ENCODE measurements around the gene SLCO2A1. TPM values are rescaled to one million over a fixed set of nuclear protein-coding genes. Genes with fewer than 3 reads are reported as not detected.

SLCO2A1 gene
- total RNA-seq, 4 donors from 2014 or later, result 3.3 to 18.9 (median 6.0) TPM

- no peak for DNase-seq
- H3K36me3 ChIP-seq, result no peaks in the 10 kb centered on the region
- intact Hi-C loops (cut with DNase I), result no loop called here
- no peaks in the 10 kb centered on the region for H3K27me3 ChIP-seq
- TF ChIP-seq, protein P1, sequence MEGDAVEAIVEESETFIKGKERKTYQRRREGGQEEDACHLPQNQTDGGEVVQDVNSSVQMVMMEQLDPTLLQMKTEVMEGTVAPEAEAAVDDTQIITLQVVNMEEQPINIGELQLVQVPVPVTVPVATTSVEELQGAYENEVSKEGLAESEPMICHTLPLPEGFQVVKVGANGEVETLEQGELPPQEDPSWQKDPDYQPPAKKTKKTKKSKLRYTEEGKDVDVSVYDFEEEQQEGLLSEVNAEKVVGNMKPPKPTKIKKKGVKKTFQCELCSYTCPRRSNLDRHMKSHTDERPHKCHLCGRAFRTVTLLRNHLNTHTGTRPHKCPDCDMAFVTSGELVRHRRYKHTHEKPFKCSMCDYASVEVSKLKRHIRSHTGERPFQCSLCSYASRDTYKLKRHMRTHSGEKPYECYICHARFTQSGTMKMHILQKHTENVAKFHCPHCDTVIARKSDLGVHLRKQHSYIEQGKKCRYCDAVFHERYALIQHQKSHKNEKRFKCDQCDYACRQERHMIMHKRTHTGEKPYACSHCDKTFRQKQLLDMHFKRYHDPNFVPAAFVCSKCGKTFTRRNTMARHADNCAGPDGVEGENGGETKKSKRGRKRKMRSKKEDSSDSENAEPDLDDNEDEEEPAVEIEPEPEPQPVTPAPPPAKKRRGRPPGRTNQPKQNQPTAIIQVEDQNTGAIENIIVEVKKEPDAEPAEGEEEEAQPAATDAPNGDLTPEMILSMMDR (IDR thresholded peaks at IDR 0.05), result no peak
- no peak for TF ChIP-seq POLR2A (IDR thresholded peaks at IDR 0.05)
- peaks cover 0 to 2% (median 0%) of the 10 kb centered on the region in 3 donors for H3K9me3 ChIP-seq
- 66 to 85% methylated on average over 6 of the region's 6 CpGs for WGBS, 2 donors
- no peak overlapping the region for H3K27ac ChIP-seq
- H3K4me1 ChIP-seq, result peaks cover 0 to 7% (median 0%) of the 10 kb centered on the region in 3 donors
- H3K4me3 ChIP-seq, result no peak overlapping the region
These were observed 46.1 kb upstream of the SLCO2A1 start for GRCh38 chr3:134075846-134076245.

DNA sequence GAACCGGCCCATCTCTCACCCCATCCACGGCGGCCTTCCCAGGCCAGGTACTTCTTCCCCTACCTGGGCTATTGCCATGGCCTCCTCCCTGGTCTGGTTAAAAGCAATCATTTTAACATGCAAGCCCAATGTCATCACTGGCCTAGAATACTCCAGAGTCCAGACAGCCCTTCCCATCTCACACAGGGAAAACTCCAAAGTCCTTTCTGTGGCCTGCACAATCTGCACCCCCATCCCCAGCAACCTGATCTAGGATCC is 45.8 kb upstream of the SLCO2A1 start:
- H3K9me3 ChIP-seq, result no peaks in the 10 kb centered on the region
- peaks cover 0 to 9% (median 0%) of the 10 kb centered on the region in 3 donors for H3K4me1 ChIP-seq
- H3K4me3 ChIP-seq, result no peak overlapping the region
- 90 to 93% methylated on average over 3 of the region's 3 CpGs for WGBS, 2 donors
- H3K36me3 ChIP-seq, result no peaks in the 10 kb centered on the region
- H3K27ac ChIP-seq, result no peak overlapping the region
- H3K27me3 ChIP-seq, result no peaks in the 10 kb centered on the region
- TF ChIP-seq, protein P1 (IDR thresholded peaks at IDR 0.05), result no peak
- no peak for TF ChIP-seq POLR2A (IDR thresholded peaks at IDR 0.05)
- DNase-seq, result no peak
- intact Hi-C loops (cut with DNase I), result no loop called here

GRCh38 chr3:134074790-134075567 is 45.3 kb upstream of the SLCO2A1 start:
- no peak for TF ChIP-seq POLR2A (IDR thresholded peaks at IDR 0.05)
- TF ChIP-seq, protein P1 (IDR thresholded peaks at IDR 0.05), result no peak
- Histone ChIP-seq H3K4me1 (peaks cover 0 to 9% (median 0%) of the 10 kb centered on the region in 3 donors), H3K4me3 (no peak overlapping the region), H3K9me3 (no peaks in the 10 kb centered on the region), H3K27ac (no peak overlapping the region), H3K36me3 (no peaks in the 10 kb centered on the region), H3K27me3 (no peaks in the 10 kb centered on the region)
- 70 to 96% methylated on average over 7 of the region's 9 CpGs for WGBS, 2 donors
- intact Hi-C loops (cut with DNase I), result no loop called here
- DNase-seq, result no peak

DNA sequence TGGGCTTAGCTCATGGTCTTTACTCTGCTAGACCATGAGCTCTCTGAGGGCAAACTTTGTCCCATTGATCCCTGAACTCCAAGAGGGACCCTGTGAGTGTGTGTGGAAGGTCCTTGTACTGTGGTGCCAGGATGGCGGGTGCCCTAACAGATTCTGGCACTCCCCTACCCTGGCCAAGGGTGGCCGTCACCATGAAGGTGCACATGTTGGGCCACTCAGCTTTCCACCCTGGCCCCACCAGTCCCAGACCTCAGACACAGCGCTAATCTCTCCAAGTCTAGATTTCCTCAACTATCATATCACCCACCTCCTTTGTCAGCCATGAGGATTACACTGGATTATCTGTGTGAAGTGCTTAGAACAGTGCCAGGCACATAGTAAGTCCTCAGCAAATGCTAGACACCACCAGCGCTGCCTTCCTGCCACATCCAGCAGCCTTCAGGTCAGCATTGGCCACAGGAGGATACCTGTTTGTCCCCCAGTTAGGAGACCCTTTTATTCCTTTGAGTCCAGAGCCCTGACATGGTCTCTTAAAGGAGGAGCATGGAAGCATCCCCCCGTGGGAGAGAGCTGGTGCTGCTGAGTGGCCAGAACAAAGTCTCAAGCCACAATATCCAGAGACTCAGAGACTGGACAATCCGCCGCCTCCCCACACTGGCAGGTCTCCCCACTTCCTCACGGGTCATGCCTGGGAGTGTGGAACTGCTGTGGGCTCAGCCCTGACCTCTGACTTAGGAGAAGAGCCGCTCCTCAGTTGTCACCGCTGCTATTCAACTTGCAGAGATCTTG is 44.5 kb upstream of the SLCO2A1 start:
- DNase-seq, result no peak
- TF ChIP-seq, protein P1 (IDR thresholded peaks at IDR 0.05), result no peak
- TF ChIP-seq POLR2A (IDR thresholded peaks at IDR 0.05), result no peak
- Histone ChIP-seq H3K4me3 (no peak overlapping the region), H3K36me3 (no peaks in the 10 kb centered on the region), H3K4me1 (peaks cover 0 to 9% (median 0%) of the 10 kb centered on the region in 3 donors), H3K27ac (no peak overlapping the region), H3K9me3 (no peaks in the 10 kb centered on the region), H3K27me3 (no peaks in the 10 kb centered on the region)
- intact Hi-C loops (cut with DNase I), result no loop called here
- WGBS, 2 donors, result 79 to 90% methylated on average over 4 to 5 of the region's 10 CpGs

- DNase-seq, result no peak
- intact Hi-C loops (cut with DNase I), result no loop called here
- Histone ChIP-seq H3K4me1 (peaks cover 0 to 9% (median 0%) of the 10 kb centered on the region in 3 donors), H3K27me3 (no peaks in the 10 kb centered on the region), H3K9me3 (no peaks in the 10 kb centered on the region), H3K27ac (no peak overlapping the region), H3K4me3 (no peak overlapping the region), H3K36me3 (no peaks in the 10 kb centered on the region)
- WGBS, 2 donors, result 98% methylated on average over 4 of the region's 4 CpGs; no CpG with 5 or more reads in 1 of the 2 donors
- TF ChIP-seq, protein P1 (IDR thresholded peaks at IDR 0.05), result no peak
- no peak for TF ChIP-seq POLR2A (IDR thresholded peaks at IDR 0.05)
These were observed 43.8 kb upstream of the SLCO2A1 start for GRCh38 chr3:134073583-134073945.
